Measurements from ENCODE around the gene KLF11.
"Not testable (repeated sequence)": the region's sequence is repeated elsewhere in the genome, so short reads cannot be mapped to it uniquely, and the experiment has no call there.

Gene KLF11

GRCh38 chr2:10009811-10010781 lies 33.3 kb upstream of the KLF11 start:
- FAIRE-seq, result no peak

- not testable (repeated sequence) for FAIRE-seq
Measured at GRCh38 chr2:10010861-10011605, 32.3 kb upstream of the KLF11 start.

- not testable (repeated sequence) for FAIRE-seq
Measured at GRCh38 chr2:10011606-10012325, 31.6 kb upstream of the KLF11 start.

GRCh38 chr2:10012366-10012962 lies 30.9 kb upstream of the KLF11 start:
- FAIRE-seq, result not testable (repeated sequence)

- FAIRE-seq, result no peak
Measured at GRCh38 chr2:10012963-10013461, 30.3 kb upstream of the KLF11 start.

GRCh38 chr2:10013651-10014417 lies 29.5 kb upstream of the KLF11 start:
- not testable (repeated sequence) for FAIRE-seq

GRCh38 chr2:10014418-10015190 lies 28.7 kb upstream of the KLF11 start:
- FAIRE-seq, result no peak

- not testable (repeated sequence) for FAIRE-seq
Measured at GRCh38 chr2:10015376-10015989, 27.9 kb upstream of the KLF11 start.

GRCh38 chr2:10016001-10016801 lies 27.1 kb upstream of the KLF11 start:
- FAIRE-seq, result no peak

- no peak for FAIRE-seq
Measured at GRCh38 chr2:10016802-10017258, 26.5 kb upstream of the KLF11 start.

GRCh38 chr2:10017313-10017941 lies 25.9 kb upstream of the KLF11 start:
- no peak for FAIRE-seq

GRCh38 chr2:10019174-10019573 lies 24.2 kb upstream of the KLF11 start:
- no peak for FAIRE-seq

- no peak for FAIRE-seq
Measured at GRCh38 chr2:10019602-10020400, 23.5 kb upstream of the KLF11 start.

GRCh38 chr2:10022041-10022421 lies 21.3 kb upstream of the KLF11 start:
- FAIRE-seq, result no peak

GRCh38 chr2:10022445-10022844 lies 20.9 kb upstream of the KLF11 start:
- FAIRE-seq, result no peak

GRCh38 chr2:10022966-10023662 lies 20.2 kb upstream of the KLF11 start:
- FAIRE-seq, result no peak

- no peak for FAIRE-seq
Measured at GRCh38 chr2:10026940-10027569, 16.3 kb upstream of the KLF11 start.

Measured in A204.1 (cell line).